Gastrocnemius medialis (tissue), 4 donors: ENCODE data around the gene CERT1.
"Not testable (repeated sequence)": the region's sequence is repeated elsewhere in the genome, so short reads cannot be mapped to it uniquely, and the experiment has no call there.

Experiments
- CTCF ChIP-seq, 5 experiments: fragments of 450-650 bp in 3 of 5; fragments of 200-600 bp in 2 of 5; sonication (generic) in 2 of 5; IDR thresholded peaks in 4 of 5; conservative IDR thresholded peaks in 1 of 5; 1 replicate in 4 of 5; 2 replicates in 1 of 5; pipeline ENCODE4 v1.5.1; 2016 to 2019; ENCODE audit warnings: antibody characterized with exemption in 5 of 5, mild to moderate bottlenecking in 3 of 5, moderate library complexity in 3 of 5
- POLR2A ChIP-seq, 2 donors: fragments of 450-650 bp; IDR thresholded peaks; one replicate each; pipeline ENCODE4 v1.6.1; 2017; ENCODE audit warnings: antibody characterized with exemption in 2 of 2, mild to moderate bottlenecking in 2 of 2, moderate library complexity in 2 of 2

DNA sequence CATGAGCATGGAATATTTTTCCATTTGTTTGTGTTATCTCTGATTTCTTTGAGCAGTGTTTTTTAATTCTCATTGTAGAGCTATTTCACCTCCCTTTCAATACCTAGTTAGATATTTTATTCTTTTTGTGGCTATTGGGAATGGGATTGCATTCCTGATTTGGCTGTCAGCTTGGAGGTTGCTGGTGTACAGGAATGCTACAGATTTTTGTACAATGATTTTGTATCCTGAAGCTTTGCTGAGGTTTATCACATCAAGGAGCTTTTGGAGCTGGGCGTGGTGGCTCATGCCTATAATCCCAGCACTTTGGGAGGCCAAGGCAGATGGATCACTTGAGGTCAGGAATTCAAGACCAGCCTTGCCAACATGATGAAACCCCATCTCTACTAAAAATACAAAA is 22.3 kb upstream of the CERT1 start:
- not testable (repeated sequence) for TF ChIP-seq POLR2A (IDR thresholded peaks at IDR 0.05); CTCF (IDR thresholded peaks at IDR 0.05 in 4 of 5, conservative IDR thresholded peaks at IDR 0.05 in 1 of 5)
